Islet precursor cell (in vitro differentiated cells): ENCODE measurements around the gene TAF5.
"Not testable (repeated sequence)": the region's sequence is repeated elsewhere in the genome, so short reads cannot be mapped to it uniquely, and the experiment has no call there.

Experiments
- DNase-seq: peaks from one replicate; pipeline ENCODE4 v3.0.0-alpha.2; 2018

Gene TAF5

GRCh38 chr10:103367782-103368518 lies at the start of gene TAF5:
Gene TAF5 (plus strand): TSS chr10:103367976. CDS start chr10:103367990, 14 bp downstream.
- peak; percentile 96 for DNase-seq

DNA sequence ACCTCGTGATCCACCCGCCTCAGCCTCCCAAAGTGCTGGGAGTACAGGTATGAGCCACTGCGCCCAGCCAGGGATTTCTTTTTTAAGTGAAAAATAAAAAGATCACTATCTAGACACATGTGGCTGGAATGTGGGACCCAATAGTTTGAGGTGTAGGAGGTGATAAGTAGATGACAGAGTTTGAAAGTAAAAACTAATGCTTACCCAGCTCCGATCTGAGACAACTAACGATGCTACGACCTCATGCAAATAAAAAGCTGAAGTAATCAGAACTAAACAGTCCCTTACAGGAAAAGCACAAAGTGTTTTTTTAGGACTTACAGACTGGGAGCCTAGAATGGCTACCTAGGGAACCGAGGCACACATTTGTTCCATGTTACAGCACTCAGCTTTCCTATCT lies 39.9 kb upstream of the TAF5 start:
- DNase-seq = no peak

- no peak for DNase-seq
Measured at GRCh38 chr10:103333934-103334520, 33.7 kb upstream of the TAF5 start.

DNA sequence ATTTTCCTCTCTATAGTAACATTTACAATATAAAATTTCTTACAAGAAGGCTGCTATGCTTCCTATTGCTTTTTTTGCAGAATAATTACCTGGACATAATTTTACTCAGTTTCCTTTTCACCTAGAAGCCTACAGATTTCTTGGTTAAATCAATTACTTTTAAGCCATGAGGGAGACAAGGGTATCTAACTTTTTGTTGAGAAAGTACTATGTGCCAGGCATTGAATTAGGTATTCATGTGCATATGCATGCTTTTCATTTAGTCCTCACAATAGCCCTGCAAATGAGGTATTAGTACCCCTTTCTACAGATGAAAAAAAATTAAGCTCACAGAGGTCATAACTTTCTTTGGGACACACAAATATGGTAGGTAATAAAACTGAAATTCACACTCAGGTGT lies 33.2 kb upstream of the TAF5 start:
- no peak for DNase-seq

- no peak for DNase-seq
Measured at GRCh38 chr10:103336370-103336769, 31.4 kb upstream of the TAF5 start.

- no peak for DNase-seq
Measured at GRCh38 chr10:103350175-103350516, 17.6 kb upstream of the TAF5 start.

DNA sequence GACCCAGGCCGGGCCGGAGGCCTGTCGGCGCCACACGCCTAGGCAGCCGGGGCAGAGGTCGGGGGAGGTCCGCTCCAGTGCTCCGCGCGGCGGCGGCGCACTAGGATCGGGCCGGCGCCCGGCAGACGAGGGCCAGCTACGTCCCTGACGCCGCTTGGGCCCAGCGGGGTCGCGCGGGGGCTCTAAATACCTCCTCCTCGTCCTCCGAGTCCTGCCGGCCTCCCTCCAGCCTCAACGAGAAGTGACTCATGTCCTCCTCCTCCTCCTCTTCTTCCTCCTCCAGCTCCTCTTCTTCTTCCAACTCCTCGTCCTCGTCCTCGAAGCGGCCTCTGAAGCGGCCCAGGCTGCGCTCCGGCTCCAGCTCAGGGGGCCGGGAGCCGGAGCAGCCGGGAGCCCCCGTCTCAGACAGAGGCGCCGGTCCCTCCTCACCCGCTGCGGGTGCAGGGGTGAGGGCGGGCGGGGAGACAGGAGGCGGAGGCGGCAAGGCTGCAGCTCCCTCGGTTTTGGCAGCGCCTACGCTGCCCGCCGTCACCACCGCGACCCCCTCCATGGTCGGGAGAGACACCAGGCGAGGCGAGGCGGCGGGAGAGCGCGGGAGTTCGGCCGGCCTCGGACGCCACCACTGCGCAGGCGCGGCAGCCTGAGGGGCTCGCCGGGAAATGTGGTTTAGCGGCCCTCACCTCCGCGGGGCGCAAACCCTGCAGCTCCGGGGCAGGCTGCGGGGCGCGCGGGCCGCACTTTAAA lies 17.1 kb upstream of the TAF5 start, which contains the start of gene PCGF6:
Gene PCGF6 (minus strand): TSS at position 624 of the 744 bp plus-strand sequence. CDS start 74 bp downstream, at position 550.
- DNase-seq = peak; percentile 95

- no peak for DNase-seq
Measured at GRCh38 chr10:103353281-103353680, 14.5 kb upstream of the TAF5 start.

GRCh38 chr10:103354567-103354966 lies 13.2 kb upstream of the TAF5 start:
- DNase-seq = not testable (repeated sequence)

DNA sequence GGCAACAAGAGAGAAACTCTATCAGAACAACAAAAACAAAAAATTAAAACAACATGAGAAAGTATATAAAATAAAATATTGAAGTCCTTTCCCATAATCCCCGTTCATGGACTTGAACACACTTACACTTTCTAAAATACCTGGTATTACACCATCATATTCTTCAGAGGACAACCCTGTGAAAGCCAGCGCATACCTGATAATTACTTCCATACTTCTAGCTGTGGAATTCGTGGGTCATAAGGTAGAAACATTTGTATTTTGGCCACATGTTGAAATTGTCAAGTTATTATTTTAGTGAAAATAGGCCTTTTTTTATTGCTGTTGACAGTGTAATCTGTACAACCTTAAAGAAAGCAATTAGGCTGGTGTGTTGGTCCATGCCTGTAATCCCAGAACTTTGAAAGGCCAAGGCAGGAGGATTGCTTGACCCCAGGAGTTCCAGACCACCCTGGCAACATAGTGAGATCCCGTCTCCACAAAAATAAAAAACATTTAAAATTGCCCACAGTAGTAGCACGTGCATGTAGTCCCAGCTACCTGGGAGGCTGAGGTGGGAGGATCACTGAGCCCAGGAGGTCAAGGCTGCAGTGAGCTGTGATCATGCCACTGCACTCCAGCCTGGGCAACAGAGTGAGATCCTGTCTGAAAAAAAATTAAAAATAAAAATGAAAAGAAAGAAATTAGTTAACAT lies 11.7 kb upstream of the TAF5 start:
- no peak for DNase-seq

GRCh38 chr10:103359493-103359892 lies 8.3 kb upstream of the TAF5 start:
- DNase-seq = not testable (repeated sequence)

GRCh38 chr10:103360791-103361190 lies 7.0 kb upstream of the TAF5 start:
- not testable (repeated sequence) for DNase-seq

- DNase-seq = no peak
Measured at GRCh38 chr10:103367379-103367781, 396 bp upstream of the TAF5 start.

- no peak for DNase-seq
Measured at GRCh38 chr10:103373544-103373943, 5.8 kb downstream of the TAF5 start.

DNA sequence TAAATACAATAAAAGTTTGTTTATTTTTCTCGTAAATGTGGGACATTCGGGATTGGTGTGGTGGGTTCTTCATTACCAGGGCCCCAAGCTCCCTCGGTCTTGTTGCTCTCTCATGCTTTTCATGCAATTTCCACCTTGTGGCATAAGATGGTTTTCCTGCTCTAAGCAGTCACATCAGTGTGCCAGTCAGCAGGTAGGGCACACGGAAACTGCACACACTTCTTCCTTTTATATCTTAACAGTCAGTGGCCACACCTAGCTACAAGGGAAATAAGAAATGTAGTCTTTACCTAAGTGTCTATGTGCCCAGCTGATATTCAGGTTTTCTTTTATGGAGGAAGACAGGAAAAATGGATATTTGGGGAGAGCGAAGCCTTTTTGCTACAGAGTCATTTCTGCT lies 6.5 kb downstream of the TAF5 start:
- no peak for DNase-seq

DNA sequence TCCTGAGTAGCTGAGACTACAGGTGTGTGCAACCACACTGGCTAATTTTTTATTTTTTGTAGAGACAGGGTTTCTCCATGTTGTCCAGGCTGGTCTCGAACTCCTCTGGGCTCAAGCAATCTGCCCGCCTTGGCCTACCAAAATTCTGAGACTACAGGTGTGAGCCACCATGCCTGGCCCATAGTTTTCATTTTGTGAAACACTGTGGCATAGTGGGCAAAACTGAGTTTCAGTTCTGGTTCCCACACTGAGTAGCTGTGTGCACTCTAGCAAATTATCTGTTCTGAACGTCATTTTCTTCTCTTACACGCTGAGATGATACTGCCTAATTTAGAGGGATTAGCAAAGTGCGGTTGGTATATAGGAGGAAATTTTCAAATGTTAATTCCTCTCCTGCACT lies 15.0 kb downstream of the TAF5 start:
- DNase-seq = no peak

GRCh38 chr10:103394180-103394579 lies 26.4 kb downstream of the TAF5 start:
- DNase-seq = no peak

DNA sequence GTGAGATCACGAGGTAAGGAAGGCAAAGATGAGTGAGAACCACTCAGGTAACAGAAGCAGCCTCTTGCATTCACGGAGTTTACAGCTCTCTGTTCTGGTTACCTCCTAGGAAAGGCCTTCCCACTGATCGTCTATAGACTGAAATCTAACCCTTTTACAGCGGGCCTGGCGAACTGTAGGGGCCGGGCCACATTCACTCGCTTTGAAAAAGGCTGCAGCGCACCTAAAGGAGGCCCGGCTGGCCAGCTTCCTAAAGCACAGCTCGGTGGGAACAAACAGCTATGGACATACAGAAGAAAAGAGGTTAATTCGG lies 27.9 kb downstream of the TAF5 start:
- no peak for DNase-seq

DNA sequence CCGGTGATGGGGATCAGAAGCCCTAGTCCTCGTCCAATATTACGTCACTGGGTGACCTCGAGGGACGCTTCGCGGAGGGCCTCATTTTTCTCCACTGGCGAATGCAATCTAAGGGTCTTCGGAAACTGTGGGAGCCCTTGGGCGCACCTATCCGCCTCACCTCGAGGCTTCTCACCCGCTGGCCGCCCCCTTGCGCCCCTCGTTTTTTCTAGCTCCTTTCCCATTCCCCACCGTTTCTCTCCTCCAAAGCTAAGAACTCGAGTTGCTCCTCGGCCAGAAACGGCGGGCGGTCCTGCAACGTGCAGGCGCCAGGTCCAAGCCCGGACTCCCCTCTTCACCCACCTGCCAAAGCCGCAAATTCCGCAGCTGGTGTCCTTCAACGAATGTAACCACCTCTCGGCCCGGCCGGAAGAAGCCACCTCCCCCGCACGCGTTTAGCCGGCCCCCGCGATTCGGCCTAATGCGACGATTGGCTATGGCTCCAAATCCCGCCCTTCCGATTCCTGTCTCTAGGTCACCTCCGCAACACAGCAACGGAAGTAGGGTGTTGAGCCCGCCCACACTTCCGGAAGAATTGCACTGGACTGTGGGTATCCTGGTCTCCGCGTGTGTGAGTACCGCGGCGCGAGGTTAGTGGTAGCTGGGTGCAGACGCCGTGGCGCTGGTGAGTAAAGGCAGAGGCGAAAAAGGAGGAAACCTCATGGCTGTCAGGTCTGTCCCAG lies 28.5 kb downstream of the TAF5 start, which contains the start of the genes ATP5MK and PDCD11:
Gene ATP5MK (minus strand): TSS at position 409 of the 722 bp plus-strand sequence. CDS start 4,018 bp downstream, outside the sequence.
Gene PDCD11 (plus strand): TSS at position 560 of the 722 bp plus-strand sequence. CDS start 1,801 bp downstream, outside the sequence.
- peak; percentile 100 for DNase-seq

- DNase-seq = no peak
Measured at GRCh38 chr10:103396789-103397087, 29.0 kb downstream of the TAF5 start.

DNA sequence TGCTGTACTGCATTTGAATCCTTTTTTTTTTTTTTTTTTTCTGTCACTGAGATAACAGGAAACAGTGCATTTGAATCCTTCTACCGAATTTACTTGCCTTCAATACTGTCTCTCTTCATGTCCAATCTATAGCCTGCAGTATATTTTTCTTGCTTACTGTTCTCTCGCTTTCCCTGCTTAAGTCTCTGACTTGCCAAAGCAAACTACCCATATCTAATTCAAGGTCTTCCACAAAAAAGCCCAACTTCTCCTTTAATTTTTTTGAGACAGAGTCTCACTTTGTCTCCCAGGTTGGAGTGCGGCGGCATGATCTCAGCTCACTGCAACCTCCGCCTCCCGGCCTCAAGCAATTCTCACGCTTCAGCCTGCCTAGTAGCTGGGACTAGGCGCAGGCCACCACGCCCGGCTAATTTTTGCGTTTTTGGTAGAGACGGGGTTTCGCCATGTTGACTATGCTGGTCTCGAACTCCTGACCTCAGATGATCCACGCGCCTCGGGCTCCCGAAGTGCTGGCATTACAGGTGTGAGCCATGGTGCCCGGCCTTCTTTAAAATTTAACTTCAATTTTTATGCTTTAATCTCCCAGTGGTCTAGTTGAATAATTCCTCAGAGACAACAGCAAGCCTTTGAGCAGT lies 29.5 kb downstream of the TAF5 start:
- no peak for DNase-seq

DNA sequence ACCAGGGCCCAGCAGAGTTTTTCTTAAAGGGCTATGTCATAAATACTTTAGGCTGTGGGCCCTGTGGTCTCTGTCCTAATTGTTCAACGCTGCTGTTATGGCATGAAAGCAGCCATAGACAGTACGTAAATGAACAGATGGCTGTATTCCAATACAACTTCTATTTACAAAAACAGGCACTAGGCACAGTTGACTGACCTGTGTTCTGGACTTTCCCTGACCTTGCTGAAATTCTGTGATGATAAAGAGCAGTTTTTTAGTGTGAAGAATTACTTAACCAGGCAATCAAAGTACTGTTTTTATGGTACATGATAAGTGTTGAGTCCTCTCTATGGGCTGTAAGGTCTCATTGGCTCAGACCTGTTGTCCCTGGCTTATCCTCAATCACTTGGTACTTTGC lies 45.8 kb downstream of the TAF5 start:
- DNase-seq = no peak
